GM12878 (cell line): Measurements from ENCODE around the gene CD3E. TPM values are rescaled to one million over a fixed set of nuclear protein-coding genes. Genes with fewer than 3 reads are reported as not detected.

Experiments used
- ATAC-seq: fragments of 200-7000 bp; cut with Tn5 transposase; 3 replicates; pipeline ENCODE4 v1.9.1; 2020; ENCODE audit warnings: mild to moderate bottlenecking, moderate library complexity
- BruUV-seq: library from RNA; stranded (reverse); fragments of 400-500 nt; replicated peaks from 2 replicates; lab custom pipeline; 2021; lab: Mats Ljungman, UMichigan
- CTCF ChIA-PET: fragments of 300-600 bp; sonication (Branson Sonifier 250); formaldehyde crosslinking; extraction: SDS; loops from one replicate; lab custom pipeline; 2021; ENCODE audit warnings: inconsistent platforms; lab: Yijun Ruan, JAX
- POLR2A ChIA-PET: fragments of 350-600 bp; formaldehyde crosslinking; extraction: SDS; loops from one replicate; lab custom pipeline; 2021; ENCODE audit warnings: inconsistent platforms; lab: Charles Lee
- RAD21 ChIA-PET: fragments of 300-600 bp; sonication (Branson Sonifier 250); formaldehyde crosslinking; loops from one replicate; lab custom pipeline; 2023; ENCODE audit warnings: antibody characterized with exemption; ENCODE audit not compliant: unreplicated experiment; lab: Charles Lee
- SMC1A ChIA-PET: fragments of 300-600 bp; sonication (Branson Sonifier 250); formaldehyde crosslinking; loops from one replicate; lab custom pipeline; 2023; ENCODE audit not compliant: unreplicated experiment, uncharacterized antibody; lab: Charles Lee
- DNase-seq: peaks from one replicate; pipeline ENCODE4 v3.0.0-alpha.2; 2011; ENCODE audit warnings: low read depth, low spot score
- FAIRE-seq: peaks from 3 replicates; lab custom pipeline; 2011; peaks lifted over from hg19 to GRCh38; lab: Jason Lieb, UNC
- H2AFZ ChIP-seq: 2 replicates; pipeline ENCODE4 v1.6.0; 2011; ENCODE audit warnings: low read depth, low read length, control low read depth; ENCODE audit not compliant: control insufficient read depth
- H3K27ac ChIP-seq: 2 replicates; pipeline ENCODE4 v1.5.1; 2011; ENCODE audit warnings: control low read depth; ENCODE audit not compliant: control insufficient read depth, insufficient read depth
- H3K27me3 ChIP-seq, 2 experiments: replicated peaks in 1 of 2; 2 replicates each; pipeline versions ENCODE4 v1.6.0 to v1.6.1; 2011; ENCODE audit warnings: low read length in 1 of 2; ENCODE audit not compliant: control insufficient read depth in 2 of 2, insufficient read depth in 2 of 2
- H3K36me3 ChIP-seq, 2 experiments: 2 replicates each; pipeline ENCODE4 v1.5.1; 2011; ENCODE audit warnings: low read length in 1 of 2; ENCODE audit not compliant: control insufficient read depth in 2 of 2, insufficient read depth in 2 of 2
- H3K4me1 ChIP-seq: 2 replicates; pipeline ENCODE4 v1.6.1; 2011; ENCODE audit warnings: mild to moderate bottlenecking, low read length, moderate library complexity, mixed read lengths; ENCODE audit not compliant: control insufficient read depth, insufficient read depth
- H3K4me2 ChIP-seq: 2 replicates; pipeline ENCODE4 v1.6.0; 2011; ENCODE audit warnings: control low read depth; ENCODE audit not compliant: control insufficient read depth, insufficient read depth
- H3K4me3 ChIP-seq: fragments of 200-600 bp; sonication (generic); 2 replicates; pipeline ENCODE4 v1.5.1; 2016
- H3K79me2 ChIP-seq: 2 replicates; pipeline ENCODE4 v1.6.0; 2011; ENCODE audit warnings: low read length; ENCODE audit not compliant: control insufficient read depth, insufficient read depth
- H3K9ac ChIP-seq: 2 replicates; pipeline ENCODE4 v1.8.0; 2011; ENCODE audit warnings: low read length, control low read depth, mixed read lengths; ENCODE audit not compliant: control insufficient read depth, insufficient read depth
- H3K9me3 ChIP-seq: replicated peaks from 3 replicates; pipeline ENCODE4 v1.5.1; 2011; ENCODE audit warnings: mild to moderate bottlenecking, low read length; ENCODE audit not compliant: control insufficient read depth, insufficient read depth
- H4K20me1 ChIP-seq: 2 replicates; pipeline ENCODE4 v1.6.0; 2011; ENCODE audit not compliant: control insufficient read depth, insufficient read depth
- FOS ChIP-seq: IDR thresholded peaks from 3 replicates; pipeline ENCODE4 v1.6.1; 2011; ENCODE audit warnings: borderline replicate concordance; ENCODE audit not compliant: insufficient read length; ENCODE audit errors: extremely low read depth
- IRF3 ChIP-seq: fragments of 450-650 bp; IDR thresholded peaks from 2 replicates; pipeline ENCODE4 v1.6.1; 2014; ENCODE audit warnings: mild to moderate bottlenecking
- IRF5 ChIP-seq: fragments of 450-650 bp; IDR thresholded peaks from 2 replicates; pipeline ENCODE4 v1.6.1; 2017; ENCODE audit warnings: borderline replicate concordance
- MXI1 ChIP-seq: fragments of 150-350 bp; IDR thresholded peaks from 2 replicates; pipeline ENCODE4 v1.6.1; 2011; ENCODE audit warnings: low read depth, mild to moderate bottlenecking, inconsistent platforms, low read length, improper control_type of control experiment
- REST ChIP-seq: IDR thresholded peaks from 2 replicates; pipeline ENCODE4 v1.6.1; 2012; ENCODE audit warnings: mild to moderate bottlenecking, low read depth, low read length
- TARDBP ChIP-seq: IDR thresholded peaks from 2 replicates; pipeline ENCODE4 v1.6.1; 2016; ENCODE audit warnings: borderline replicate concordance
- TBL1XR1 ChIP-seq: IDR thresholded peaks from 2 replicates; pipeline ENCODE4 v1.6.1; 2012; ENCODE audit warnings: low read depth, low read length, improper control_type of control experiment
- TCF3 ChIP-seq: IDR thresholded peaks from 2 replicates; pipeline ENCODE4 v1.6.1; 2012; ENCODE audit warnings: low read depth, mild to moderate bottlenecking, low read length, borderline replicate concordance; ENCODE audit not compliant: insufficient read depth
- ZBTB11 ChIP-seq: fragments of 450-650 bp; formaldehyde crosslinking; IDR thresholded peaks from 2 replicates; pipeline ENCODE4 v1.5.0; 2022; ENCODE audit warnings: mild to moderate bottlenecking, missing genetic modification characterization
- ZNF24 ChIP-seq: fragments of 450-650 bp; IDR thresholded peaks from 2 replicates; pipeline ENCODE4 v1.6.1; 2017; ENCODE audit warnings: antibody characterized with exemption, mild to moderate bottlenecking
- ZNF384 ChIP-seq: IDR thresholded peaks from 2 replicates; pipeline ENCODE4 v1.6.1; 2012; ENCODE audit warnings: low read depth, mild to moderate bottlenecking, low read length, improper control_type of control experiment, borderline replicate concordance
- WGBS: methylation state at CpG from one replicate; pipeline ENCODE4 v1.1.6; 2016; ENCODE audit warnings: low lambda C conversion rate; ENCODE audit not compliant: insufficient replicate concordance, insufficient coverage; ENCODE audit errors: missing lambda C conversion rate; 5-methylcytosine and 5-hydroxymethylcytosine counted together
- in situ Hi-C: fragments of 300-500 bp; cut with MboI; formaldehyde crosslinking; loops from 9 replicates; pipeline ENCODE4 v1.14.3; 2018; ENCODE audit warnings: mixed read lengths
- intact Hi-C: fragments of 100-400 bp; cut with micrococcal nuclease; formaldehyde crosslinking; loops from one replicate; pipeline ENCODE4 v1.14.2; 2022; ENCODE audit not compliant: unreplicated experiment
- polyA plus RNA-seq, 11 experiments: library from polyadenylated mRNA; depleted of rRNA in 4 of 11; unstranded in 6 of 11; stranded (reverse) in 5 of 11; fragments of >200 nt; fragmentation: Nextera tagmentation in 4 of 11; fragmentation: Illumina TruSeq in 1 of 11; extraction: Ambion mirVana in 4 of 11; extraction: Trizol in 1 of 11; gene quantifications; 1 replicate in 1 of 11; 2 replicates in 10 of 11; pipeline versions ENCODE4 v1.2.1 to v1.2.3, GENCODE V29; 2011 to 2016; ENCODE audit warnings: inconsistent platforms in 2 of 11, missing spikeins in 2 of 11, low read depth in 1 of 11
- total RNA-seq, 4 experiments: library from RNA; depleted of rRNA in 3 of 4; stranded (reverse); fragments of >200 nt in 3 of 4; fragmentation: Illumina TruSeq in 1 of 4; extraction: Trizol in 1 of 4; gene quantifications; 2 replicates each; pipeline versions ENCODE4 v1.2.1 to v1.2.3, GENCODE V29; 2013 to 2021

CD3E gene
- total and polyA plus RNA-seq, 10 of the 15 experiments (the other 5 are each of a cell fraction or from before 2014, with no cell fraction given), result 0.10 to 17.3 (median 3.8) TPM

- intact Hi-C loops (no loop called here), in situ Hi-C loops (no loop called here)
- no peaks in the 10 kb centered on the region for H3K9me3 ChIP-seq
- ChIA-PET SMC1A (no interaction called here), POLR2A (no interaction called here), CTCF (no interaction called here), RAD21 (no interaction called here)
- H2AFZ ChIP-seq, result no peak overlapping the region
- BruUV-seq, result no TSS peak
- H4K20me1 ChIP-seq, result no peaks in the 10 kb centered on the region
- H3K79me2 ChIP-seq, result peaks cover 30% of the 10 kb centered on the region
- H3K36me3 ChIP-seq, result no peaks in the 10 kb centered on the region
- ATAC-seq (no peak), DNase-seq (no peak), FAIRE-seq (no peak)
- H3K4me3 ChIP-seq, result no peak overlapping the region
- peaks cover 7% of the 10 kb centered on the region; the same call in 1 of the 2 replicates for H3K4me1 ChIP-seq
- no peaks in the 10 kb centered on the region for H3K27me3 ChIP-seq
- no peak overlapping the region for H3K4me2 ChIP-seq
- no peak overlapping the region for H3K27ac ChIP-seq
- H3K9ac ChIP-seq, result no peak overlapping the region
- WGBS, result 97% methylated on average over 3 of the region's 3 CpGs
- no peak for TF ChIP-seq MXI1
- TF ChIP-seq TBL1XR1, result no peak
- no peak for TF ChIP-seq IRF5
- TF ChIP-seq ZNF384, result no peak
- TF ChIP-seq FOS, result no peak
- TF ChIP-seq ZNF24, result no peak
- no peak for TF ChIP-seq REST
- no peak for TF ChIP-seq TCF3
- no peak for TF ChIP-seq TARDBP
- TF ChIP-seq IRF3, result no peak
- TF ChIP-seq ZBTB11 (CRISPR knock-in tag), result no peak
These were observed 53.5 kb downstream of the CD3E start for GRCh38 chr11:118358071-118358470.
